Thyroid gland (tissue), 4 donors: ENCODE measurements around the gene NPAS2. TPM values are rescaled to one million over a fixed set of nuclear protein-coding genes. Genes with fewer than 3 reads are reported as not detected.

Source experiments
- DNase-seq, 2 donors: peaks; one replicate each; pipeline ENCODE4 v3.0.0-alpha.2; 2019
- H3K27ac ChIP-seq, 3 donors: fragments of 200-600 bp; sonication (generic); 1 replicate in 2 of 3; 2 replicates in 1 of 3; pipeline ENCODE4 v1.5.1; 2016 to 2019; ENCODE audit warnings: mild to moderate bottlenecking in 1 of 3, moderate library complexity in 1 of 3
- H3K27me3 ChIP-seq: fragments of 200-600 bp; sonication (generic); one replicate; pipeline ENCODE4 v1.5.1; 2019
- H3K36me3 ChIP-seq, 2 donors: fragments of 200-600 bp; sonication (generic); one replicate each; pipeline ENCODE4 v1.5.1; 2016 to 2019
- H3K4me1 ChIP-seq, 2 donors: fragments of 200-600 bp; sonication (generic); one replicate each; pipeline ENCODE4 v1.5.1; 2017 to 2019
- H3K4me3 ChIP-seq, 3 donors: fragments of 200-600 bp; sonication (generic); replicated peaks in 1 of 3; 1 replicate in 2 of 3; 2 replicates in 1 of 3; pipeline ENCODE4 v1.5.1; 2016; ENCODE audit warnings: mild to moderate bottlenecking in 1 of 3
- H3K9me3 ChIP-seq: fragments of 200-600 bp; sonication (generic); one replicate; pipeline ENCODE4 v1.5.1; 2017
- CTCF ChIP-seq, 6 experiments: fragments of 200-600 bp in 3 of 6; fragments of 450-650 bp in 3 of 6; sonication (generic) in 3 of 6; IDR thresholded peaks; one replicate each; pipeline ENCODE4 v1.5.1; 2016 to 2019; ENCODE audit warnings: antibody characterized with exemption in 6 of 6, mild to moderate bottlenecking in 2 of 6, inconsistent platforms in 1 of 6, moderate library complexity in 1 of 6
- POLR2A ChIP-seq, 2 donors: fragments of 450-650 bp; IDR thresholded peaks; one replicate each; pipeline ENCODE4 v1.6.1; 2017; ENCODE audit warnings: antibody characterized with exemption in 2 of 2, mild to moderate bottlenecking in 2 of 2, moderate library complexity in 1 of 2
- WGBS, 2 donors: methylation state at CpG; one replicate each; pipeline ENCODE4 v1.1.5; 2017; 5-methylcytosine and 5-hydroxymethylcytosine counted together
- intact Hi-C: fragments of 100-400 bp; cut with DNase I; formaldehyde crosslinking; loops from one replicate; pipeline ENCODE4 v1.15.1; 2023
- total RNA-seq, 4 donors: library from RNA; depleted of rRNA; stranded (reverse); fragments of >200 nt; gene quantifications; one replicate each; pipeline ENCODE4 v1.2.3, GENCODE V29; 2016

Gene NPAS2
- total RNA-seq, 4 donors from 2014 or later = 12.7 to 22.8 (median 16.1) TPM

- H3K4me3 ChIP-seq = no peak overlapping the region
- intact Hi-C loops = no loop called here
- H3K4me1 ChIP-seq = peaks cover 32 to 53% of the 10 kb centered on the region in 2 donors
- 74 to 80% methylated on average over 6 to 7 of the region's 7 CpGs for WGBS, 2 donors
- H3K27me3 ChIP-seq = no peaks in the 10 kb centered on the region
- no peak for DNase-seq
- no peaks in the 10 kb centered on the region for H3K9me3 ChIP-seq
- no peaks in the 10 kb centered on the region for H3K36me3 ChIP-seq
- H3K27ac ChIP-seq = no peak overlapping the region
- TF ChIP-seq CTCF (IDR thresholded peaks at IDR 0.05) (no peak), POLR2A (IDR thresholded peaks at IDR 0.05) (no peak)
Observed at GRCh38 chr2:100880730-100881129, 60.8 kb downstream of the NPAS2 start.

- no peaks in the 10 kb centered on the region for H3K9me3 ChIP-seq
- no peak overlapping the region for H3K4me3 ChIP-seq
- no peaks in the 10 kb centered on the region for H3K36me3 ChIP-seq
- H3K27ac ChIP-seq = no peak overlapping the region
- TF ChIP-seq CTCF (IDR thresholded peaks at IDR 0.05) (no peak), POLR2A (IDR thresholded peaks at IDR 0.05) (no peak)
- intact Hi-C loops = no loop called here
- DNase-seq = peak; percentile 21 to 28
- WGBS, 2 donors = 77 to 88% methylated on average over 10 to 11 of the region's 11 CpGs
- no peaks in the 10 kb centered on the region for H3K27me3 ChIP-seq
- peaks cover 15 to 36% of the 10 kb centered on the region in 2 donors for H3K4me1 ChIP-seq
Observed at GRCh38 chr2:100882645-100883613, 63.0 kb downstream of the NPAS2 start.

- Histone ChIP-seq H3K9me3 (no peaks in the 10 kb centered on the region), H3K4me3 (no peak overlapping the region), H3K4me1 (peaks cover 8 to 27% of the 10 kb centered on the region in 2 donors), H3K36me3 (no peaks in the 10 kb centered on the region), H3K27me3 (no peaks in the 10 kb centered on the region), H3K27ac (peak overlapping the region; percentile 38 to 65 (median 50))
- DNase-seq = no peak
- intact Hi-C loops = no loop called here
- TF ChIP-seq CTCF (IDR thresholded peaks at IDR 0.05) = no peak
- TF ChIP-seq POLR2A (IDR thresholded peaks at IDR 0.05) = no peak
- WGBS, 2 donors = 32 to 39% methylated on average over 3 of the region's 3 CpGs
Observed at GRCh38 chr2:100884145-100884621, 64.2 kb downstream of the NPAS2 start.

- H3K27ac ChIP-seq = no peak overlapping the region
- no peaks in the 10 kb centered on the region for H3K27me3 ChIP-seq
- no peak overlapping the region for H3K4me3 ChIP-seq
- DNase-seq = no peak
- TF ChIP-seq POLR2A (IDR thresholded peaks at IDR 0.05) (no peak), CTCF (IDR thresholded peaks at IDR 0.05) (no peak)
- H3K4me1 ChIP-seq = peaks cover 8 to 27% of the 10 kb centered on the region in 2 donors
- H3K36me3 ChIP-seq = no peaks in the 10 kb centered on the region
- H3K9me3 ChIP-seq = no peaks in the 10 kb centered on the region
- 91 to 92% methylated on average over 4 of the region's 4 CpGs for WGBS, 2 donors
- intact Hi-C loops = no loop called here
Observed at GRCh38 chr2:100886085-100886484, 66.1 kb downstream of the NPAS2 start.

GRCh38 chr2:100887039-100887578 lies 67.2 kb downstream of the NPAS2 start:
- Histone ChIP-seq H3K4me3 (no peak overlapping the region), H3K4me1 (peaks cover 8 to 27% of the 10 kb centered on the region in 2 donors), H3K36me3 (no peaks in the 10 kb centered on the region), H3K27me3 (no peaks in the 10 kb centered on the region), H3K9me3 (no peaks in the 10 kb centered on the region), H3K27ac (no peak overlapping the region)
- TF ChIP-seq POLR2A (IDR thresholded peaks at IDR 0.05) (no peak), CTCF (IDR thresholded peaks at IDR 0.05) (no peak)
- no peak for DNase-seq
- 92 to 93% methylated on average over 10 to 11 of the region's 11 CpGs for WGBS, 2 donors
- intact Hi-C loops = no loop called here
